Endodermal cell (in vitro differentiated cells): ENCODE results near the gene GALNT7. TPM values are rescaled to one million over a fixed set of nuclear protein-coding genes. Genes with fewer than 3 reads are reported as not detected.
"Not testable (repeated sequence)": the region's sequence is repeated elsewhere in the genome, so short reads cannot be mapped to it uniquely, and the experiment has no call there.

ENCODE experiments used
- DNase-seq: peaks from one replicate; pipeline ENCODE4 v3.0.0-alpha.2; 2017
- H3K27ac ChIP-seq: 2 replicates; pipeline ENCODE4 v1.5.1; 2013; ENCODE audit warnings: mild to moderate bottlenecking, low read depth, low read length, moderate library complexity
- H3K27me3 ChIP-seq: 2 replicates; pipeline ENCODE4 v1.6.1; 2013; ENCODE audit warnings: mild to moderate bottlenecking, low read length, moderate library complexity; ENCODE audit not compliant: insufficient read depth, control insufficient read depth, poor library complexity, severe bottlenecking
- H3K36me3 ChIP-seq: 2 replicates; pipeline ENCODE4 v1.7.0; 2013; ENCODE audit warnings: mild to moderate bottlenecking, low read length, moderate library complexity; ENCODE audit not compliant: control insufficient read depth, insufficient read depth
- H3K4me1 ChIP-seq: one replicate; pipeline ENCODE4 v1.7.0; 2013; ENCODE audit warnings: low read length; ENCODE audit not compliant: control insufficient read depth, insufficient read depth
- H3K4me3 ChIP-seq: 2 replicates; pipeline ENCODE4 v1.5.1; 2013; ENCODE audit warnings: mild to moderate bottlenecking, low read length, moderate library complexity
- H3K9ac ChIP-seq: 2 replicates; pipeline ENCODE4 v1.6.1; 2013; ENCODE audit warnings: mild to moderate bottlenecking, low read length, moderate library complexity; ENCODE audit not compliant: poor library complexity, severe bottlenecking; ENCODE audit errors: extremely low read depth
- H3K9me3 ChIP-seq: 2 replicates; pipeline ENCODE4 v1.6.1; 2013; ENCODE audit warnings: mild to moderate bottlenecking, low read length, moderate library complexity; ENCODE audit not compliant: control insufficient read depth
- H3K27ac Mint-ChIP-seq: 2 replicates; pipeline ENCODE4 v1.8.0; 2020; ENCODE audit warnings: mixed read lengths
- H3K27me3 Mint-ChIP-seq: 2 replicates; pipeline ENCODE4 v1.8.0; 2021; ENCODE audit warnings: mild to moderate bottlenecking, mixed read lengths; ENCODE audit not compliant: insufficient read depth
- H3K36me3 Mint-ChIP-seq: 2 replicates; pipeline ENCODE4 v1.8.0; 2020; ENCODE audit warnings: low read depth, mixed read lengths
- H3K4me1 Mint-ChIP-seq: 2 replicates; pipeline ENCODE4 v1.8.0; 2020; ENCODE audit warnings: mixed read lengths
- H3K4me3 Mint-ChIP-seq: 2 replicates; pipeline ENCODE4 v1.8.0; 2020; ENCODE audit warnings: mild to moderate bottlenecking, moderate library complexity, mixed read lengths
- H3K9me3 Mint-ChIP-seq: 2 replicates; pipeline ENCODE4 v1.8.0; 2020; ENCODE audit warnings: mild to moderate bottlenecking, mixed read lengths
- WGBS, 2 experiments: methylation state at CpG; one replicate each; pipeline versions ENCODE4 v1.1.5 to v1.1.7; 2013; ENCODE audit warnings: missing lambda C conversion rate in 2 of 2, mixed read lengths in 1 of 2; ENCODE audit not compliant: insufficient coverage in 1 of 2, insufficient read length in 1 of 2; 5-methylcytosine and 5-hydroxymethylcytosine counted together
- total RNA-seq, 2 donors: library from RNA; stranded (reverse); fragmentation: NEBNext Ultra II Directional in 1 of 2; extraction: Animal tissue kit (Norgen Biotek cat#: 25700) in 1 of 2; gene quantifications; 2 replicates in 1 of 2; 3 replicates in 1 of 2; pipeline ENCODE4 v1.2.1, GENCODE V29; 2021
- TF ChIP-seq, protein P1 (sequence below): fragments of 200-600 bp; sonication (generic); conservative IDR thresholded peaks from 2 replicates; pipeline ENCODE4 v1.5.0; 2021; ENCODE audit warnings: antibody characterized with exemption, mild to moderate bottlenecking

Gene GALNT7
- total RNA-seq, 2 donors from 2014 or later = 66.1 to 72.1 TPM

DNA sequence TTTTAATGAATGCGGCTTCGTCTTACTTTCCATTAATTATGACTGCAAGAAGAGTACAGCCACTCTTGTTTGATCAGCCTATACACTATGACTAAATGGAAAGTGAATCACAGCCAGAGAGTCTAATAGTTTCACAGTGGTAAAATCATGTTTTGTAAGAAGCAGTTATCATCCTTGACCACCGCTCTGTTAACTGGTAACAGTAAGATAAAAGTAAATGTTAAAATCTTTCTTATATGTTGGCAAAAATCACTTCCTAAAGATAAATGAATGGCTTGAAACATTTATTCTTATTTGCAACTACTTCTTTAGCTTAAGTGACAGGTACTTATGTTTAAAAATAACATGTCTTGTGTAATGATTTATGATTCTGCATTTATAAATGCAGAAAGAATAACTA, 13.2 kb downstream of the GALNT7 start:
- Histone ChIP-seq H3K27me3 (no peaks in the 10 kb centered on the region), H3K9me3 (no peaks in the 10 kb centered on the region), H3K4me1 (no peaks in the 10 kb centered on the region), H3K4me3 (no peak overlapping the region), H3K9ac (no peak overlapping the region), H3K36me3 (no peaks in the 10 kb centered on the region), H3K27ac (no peak overlapping the region)
- TF ChIP-seq, protein P1, sequence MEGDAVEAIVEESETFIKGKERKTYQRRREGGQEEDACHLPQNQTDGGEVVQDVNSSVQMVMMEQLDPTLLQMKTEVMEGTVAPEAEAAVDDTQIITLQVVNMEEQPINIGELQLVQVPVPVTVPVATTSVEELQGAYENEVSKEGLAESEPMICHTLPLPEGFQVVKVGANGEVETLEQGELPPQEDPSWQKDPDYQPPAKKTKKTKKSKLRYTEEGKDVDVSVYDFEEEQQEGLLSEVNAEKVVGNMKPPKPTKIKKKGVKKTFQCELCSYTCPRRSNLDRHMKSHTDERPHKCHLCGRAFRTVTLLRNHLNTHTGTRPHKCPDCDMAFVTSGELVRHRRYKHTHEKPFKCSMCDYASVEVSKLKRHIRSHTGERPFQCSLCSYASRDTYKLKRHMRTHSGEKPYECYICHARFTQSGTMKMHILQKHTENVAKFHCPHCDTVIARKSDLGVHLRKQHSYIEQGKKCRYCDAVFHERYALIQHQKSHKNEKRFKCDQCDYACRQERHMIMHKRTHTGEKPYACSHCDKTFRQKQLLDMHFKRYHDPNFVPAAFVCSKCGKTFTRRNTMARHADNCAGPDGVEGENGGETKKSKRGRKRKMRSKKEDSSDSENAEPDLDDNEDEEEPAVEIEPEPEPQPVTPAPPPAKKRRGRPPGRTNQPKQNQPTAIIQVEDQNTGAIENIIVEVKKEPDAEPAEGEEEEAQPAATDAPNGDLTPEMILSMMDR = no peak
- Mint-ChIP-seq H3K27me3 (no peaks in the 10 kb centered on the region), H3K9me3 (peaks cover 17% of the 10 kb centered on the region), H3K4me1 (peaks cover 9% of the 10 kb centered on the region), H3K27ac (no peak overlapping the region), H3K4me3 (no peak overlapping the region), H3K36me3 (peaks cover 11% of the 10 kb centered on the region)
- WGBS, 2 experiments = 100% methylated on average over 3 of the region's 3 CpGs; no CpG with 5 or more reads in 1 of the 2 experiments
- no peak for DNase-seq

- 96% methylated on average over 4 of the region's 4 CpGs; no CpG with 5 or more reads in 1 of the 2 experiments for WGBS, 2 experiments
- H3K4me1 Mint-ChIP-seq = peaks cover 3% of the 10 kb centered on the region
- Histone ChIP-seq H3K9me3 (no peaks in the 10 kb centered on the region), H3K27me3 (no peaks in the 10 kb centered on the region), H3K4me1 (no peaks in the 10 kb centered on the region), H3K4me3 (no peak overlapping the region), H3K9ac (no peak overlapping the region), H3K36me3 (no peaks in the 10 kb centered on the region), H3K27ac (no peak overlapping the region)
- DNase-seq = no peak
- no peak overlapping the region for H3K27ac Mint-ChIP-seq
- peaks cover 17% of the 10 kb centered on the region for H3K9me3 Mint-ChIP-seq
- H3K4me3 Mint-ChIP-seq = no peak overlapping the region
- TF ChIP-seq, protein P1 = no peak
- no peaks in the 10 kb centered on the region for H3K27me3 Mint-ChIP-seq
- H3K36me3 Mint-ChIP-seq = peaks cover 11% of the 10 kb centered on the region
Observed at GRCh38 chr4:173182403-173182802, 13.8 kb downstream of the GALNT7 start.

DNA sequence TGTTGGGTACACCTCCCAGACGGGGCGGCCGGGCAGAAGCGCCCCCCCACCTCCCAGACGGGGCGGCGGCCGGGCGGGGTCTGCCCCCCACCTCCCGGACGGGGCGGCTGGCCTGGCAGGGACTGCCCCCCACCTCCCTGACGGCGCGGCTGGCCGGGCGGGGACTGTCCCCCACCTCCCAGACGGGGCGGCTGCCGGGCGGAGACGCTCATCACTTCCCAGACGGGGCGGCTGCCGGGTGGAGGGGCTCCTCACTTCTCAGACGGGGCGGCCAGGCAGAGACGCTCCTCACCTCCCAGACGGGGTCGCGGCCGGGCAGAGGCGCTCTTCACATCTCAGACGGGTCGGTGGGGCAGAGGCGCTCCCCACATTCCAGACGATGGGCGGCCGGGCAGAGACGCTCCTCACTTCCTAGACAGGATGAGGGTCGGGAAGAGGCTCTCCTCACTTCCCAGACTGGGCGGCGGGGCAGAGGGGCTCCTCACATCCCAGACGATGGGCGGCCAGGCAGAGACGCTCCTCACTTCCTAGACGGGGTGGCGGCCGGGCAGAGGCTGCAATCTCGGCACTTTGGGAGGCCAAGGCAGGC, 15.1 kb downstream of the GALNT7 start:
- H3K4me1 Mint-ChIP-seq, H3K4me3 Mint-ChIP-seq: not testable (repeated sequence)
- WGBS, 2 experiments = 97% methylated on average over 41 of the region's 50 CpGs; no CpG with 5 or more reads in 1 of the 2 experiments

More for the DNA sequence above, 15.1 kb downstream of the GALNT7 start:
- H3K27me3 ChIP-seq, H3K4me3 ChIP-seq, H3K27me3 Mint-ChIP-seq, DNase-seq, H3K36me3 ChIP-seq, H3K9ac ChIP-seq, H3K27ac ChIP-seq, H3K4me1 ChIP-seq, H3K9me3 ChIP-seq, H3K27ac Mint-ChIP-seq: not testable (repeated sequence)
- Mint-ChIP-seq H3K36me3 (peaks cover 11% of the 10 kb centered on the region), H3K9me3 (peaks cover 17% of the 10 kb centered on the region)
